GM23338 (cell line): ENCODE data around the gene SNX32. TPM values are rescaled to one million over a fixed set of nuclear protein-coding genes. Genes with fewer than 3 reads are reported as not detected.

Source experiments
- ATAC-seq: fragments of 200-7000 bp; cut with Tn5 transposase; 3 replicates; pipeline ENCODE4 v1.9.1; 2020
- DNase-seq: peaks from one replicate; pipeline ENCODE4 v3.0.0-alpha.2; 2015; ENCODE audit warnings: low spot score
- H2AFZ ChIP-seq: fragments of 200-600 bp; sonication (generic); 2 replicates; pipeline ENCODE4 v1.8.0; 2016; ENCODE audit warnings: antibody characterized with exemption, mild to moderate bottlenecking, moderate library complexity
- H3F3A ChIP-seq: fragments of 200-600 bp; sonication (generic); replicated peaks from 2 replicates; pipeline ENCODE4 v1.8.0; 2017; ENCODE audit warnings: antibody characterized with exemption, mixed run types, low read depth
- H3K27ac ChIP-seq: fragments of 200-600 bp; sonication (generic); 2 replicates; pipeline ENCODE4 v1.6.1; 2016; ENCODE audit warnings: low read depth
- H3K27me3 ChIP-seq: fragments of 200-600 bp; sonication (generic); 2 replicates; pipeline ENCODE4 v1.8.0; 2016; ENCODE audit warnings: mild to moderate bottlenecking, mixed run types, moderate library complexity; ENCODE audit not compliant: insufficient read depth
- H3K36me3 ChIP-seq: fragments of 200-600 bp; sonication (generic); 2 replicates; pipeline ENCODE4 v1.8.0; 2016; ENCODE audit warnings: mild to moderate bottlenecking; ENCODE audit not compliant: insufficient read depth
- H3K4me1 ChIP-seq: fragments of 200-600 bp; sonication (generic); 2 replicates; pipeline ENCODE4 v1.8.0; 2016; ENCODE audit warnings: mild to moderate bottlenecking, moderate library complexity; ENCODE audit not compliant: insufficient read depth
- H3K4me2 ChIP-seq: fragments of 200-600 bp; sonication (generic); 2 replicates; pipeline ENCODE4 v1.7.1; 2017; ENCODE audit warnings: mixed run types
- H3K4me3 ChIP-seq: fragments of 200-600 bp; sonication (generic); 2 replicates; pipeline ENCODE4 v1.6.1; 2016; ENCODE audit warnings: mixed run types
- H3K79me2 ChIP-seq: fragments of 200-600 bp; sonication (generic); replicated peaks from 2 replicates; pipeline ENCODE4 v1.8.0; 2017; ENCODE audit warnings: mild to moderate bottlenecking; ENCODE audit not compliant: insufficient read depth
- H3K9me2 ChIP-seq: fragments of 200-600 bp; sonication (generic); 2 replicates; pipeline ENCODE4 v1.8.0; 2017; ENCODE audit not compliant: insufficient read depth
- H4K20me1 ChIP-seq: fragments of 200-600 bp; sonication (generic); replicated peaks from 2 replicates; pipeline ENCODE4 v1.8.0; 2017; ENCODE audit warnings: mild to moderate bottlenecking; ENCODE audit not compliant: insufficient read depth
- H3K27ac Mint-ChIP-seq: 2 replicates; pipeline ENCODE4 v1.8.0; 2020; ENCODE audit warnings: inconsistent platforms, mild to moderate bottlenecking, moderate library complexity, mixed read lengths
- H3K27me3 Mint-ChIP-seq: 3 replicates; pipeline ENCODE4 v1.8.0; 2022; ENCODE audit warnings: low read depth, mild to moderate bottlenecking, moderate library complexity, mixed read lengths, inconsistent platforms; ENCODE audit not compliant: insufficient read depth, poor library complexity
- H3K36me3 Mint-ChIP-seq: 3 replicates; pipeline ENCODE4 v1.8.0; 2021; ENCODE audit warnings: low read depth, mild to moderate bottlenecking, inconsistent platforms, moderate library complexity, mixed read lengths
- H3K4me1 Mint-ChIP-seq: 3 replicates; pipeline ENCODE4 v1.8.0; 2020; ENCODE audit warnings: mild to moderate bottlenecking, inconsistent platforms, mixed read lengths
- H3K4me3 Mint-ChIP-seq: 3 replicates; pipeline ENCODE4 v1.8.0; 2021; ENCODE audit warnings: moderate library complexity, mild to moderate bottlenecking, inconsistent platforms, mixed read lengths
- H3K9me3 Mint-ChIP-seq: 3 replicates; pipeline ENCODE4 v1.8.0; 2020; ENCODE audit warnings: moderate library complexity, mild to moderate bottlenecking, inconsistent platforms, mixed read lengths
- CREB1 ChIP-seq: fragments of 250-450 bp; sonication (Bioruptor Pico); IDR thresholded peaks from 2 replicates; pipeline ENCODE4 v1.5.0; 2020; ENCODE audit warnings: low read depth, mild to moderate bottlenecking, moderate library complexity
- EZH2 ChIP-seq: fragments of 200-600 bp; sonication (generic); IDR thresholded peaks from one replicate; pipeline ENCODE4 v1.8.0; 2017; ENCODE audit warnings: antibody characterized with exemption, mild to moderate bottlenecking, low read depth; ENCODE audit not compliant: unreplicated experiment
- EZH2phosphoT487 ChIP-seq: fragments of 200-600 bp; sonication (generic); IDR thresholded peaks from one replicate; pipeline ENCODE4 v1.8.1; 2018; ENCODE audit warnings: antibody characterized with exemption; ENCODE audit not compliant: unreplicated experiment
- JUNB ChIP-seq: IDR thresholded peaks from one replicate; pipeline ENCODE4 v1.6.1; 2016; ENCODE audit warnings: antibody characterized with exemption; ENCODE audit not compliant: unreplicated experiment
- NANOG ChIP-seq: IDR thresholded peaks from 2 replicates; pipeline ENCODE4 v1.6.1; 2016; ENCODE audit warnings: antibody characterized with exemption, borderline replicate concordance
- POLR2AphosphoS5 ChIP-seq: IDR thresholded peaks from 2 replicates; pipeline ENCODE4 v1.6.1; 2016; ENCODE audit warnings: antibody characterized with exemption, low read depth
- STAT1 ChIP-seq: IDR thresholded peaks from one replicate; pipeline ENCODE4 v1.6.1; 2016; ENCODE audit warnings: antibody characterized with exemption; ENCODE audit not compliant: unreplicated experiment
- ZNF114 ChIP-seq: fragments of 250-450 bp; sonication (Bioruptor Pico); IDR thresholded peaks from 2 replicates; pipeline ENCODE4 v1.5.0; 2020; ENCODE audit warnings: mild to moderate bottlenecking, moderate library complexity
- ZNF331 ChIP-seq: fragments of 250-450 bp; sonication (Bioruptor Pico); IDR thresholded peaks from 2 replicates; pipeline ENCODE4 v1.5.0; 2020; ENCODE audit warnings: low read depth, mild to moderate bottlenecking, moderate library complexity
- polyA plus RNA-seq: library from polyadenylated mRNA; unstranded; fragments of >200 nt; fragmentation: Nextera tagmentation; extraction: Ambion mirVana; gene quantifications from 2 replicates; pipeline ENCODE4 v1.2.1, GENCODE V29; 2016
- total RNA-seq: library from RNA; depleted of rRNA; stranded (reverse); fragments of >200 nt; shearing (Covaris generic); gene quantifications from 2 replicates; pipeline ENCODE4 v1.2.3, GENCODE V29; 2014
- TF ChIP-seq, protein P1 (sequence below): fragments of 250-450 bp; sonication (Bioruptor Pico); IDR thresholded peaks from 2 replicates; pipeline ENCODE4 v1.5.0; 2020; ENCODE audit warnings: mild to moderate bottlenecking, moderate library complexity
- TF ChIP-seq, protein P2 (sequence below), 2 experiments: fragments of 200-600 bp in 1 of 2; sonication (generic) in 1 of 2; conservative IDR thresholded peaks; 2 replicates each; pipeline versions ENCODE4 v1.5.1 to v1.6.1; 2016 to 2017; ENCODE audit warnings: antibody characterized with exemption in 2 of 2, low read depth in 2 of 2, mild to moderate bottlenecking in 2 of 2, moderate library complexity in 1 of 2
- TF ChIP-seq, protein P3 (sequence below): IDR thresholded peaks from 2 replicates; pipeline ENCODE4 v1.6.1; 2016; ENCODE audit warnings: antibody characterized with exemption
- TF ChIP-seq, protein P4 (sequence below): IDR thresholded peaks from one replicate; pipeline ENCODE4 v1.6.1; 2018; ENCODE audit warnings: antibody characterized with exemption; ENCODE audit not compliant: unreplicated experiment

SNX32 gene
- total and polyA plus RNA-seq, 2 experiments from 2014 or later: 0.49 to 1.2 TPM

DNA sequence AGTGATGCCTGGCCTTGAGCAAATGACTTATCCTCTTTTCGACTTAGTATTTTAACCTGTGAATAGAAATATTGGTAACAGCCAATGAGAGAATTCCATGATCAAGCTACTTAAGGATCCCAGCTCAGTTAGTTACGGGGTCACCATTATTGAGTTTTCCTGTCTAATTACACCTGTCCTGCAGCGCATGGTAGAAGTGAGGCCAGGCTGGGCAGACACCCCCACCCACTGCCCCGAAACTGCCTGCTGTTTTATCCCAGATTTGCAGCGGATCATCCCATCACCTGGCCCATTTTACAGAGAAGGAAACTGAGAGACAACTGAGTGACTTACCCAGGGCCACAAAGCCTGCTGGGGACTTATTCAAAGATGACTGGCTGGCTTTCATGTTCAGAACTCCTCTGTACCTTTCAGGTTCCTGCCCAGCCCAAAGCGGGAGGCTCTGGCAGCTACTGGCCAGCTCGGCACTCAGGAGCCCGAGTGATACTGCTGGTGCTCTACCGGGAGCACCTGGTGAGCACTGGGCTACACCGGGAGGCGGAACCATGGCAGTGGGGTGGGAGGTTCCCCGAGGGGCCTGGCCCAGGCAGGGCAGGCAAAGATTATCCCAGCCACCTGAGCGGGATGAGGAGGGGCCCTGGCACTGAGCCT lies 27.9 kb downstream of the SNX32 start:
- DNase-seq (no peak), ATAC-seq (no peak)
- Histone ChIP-seq H2AFZ (no peak overlapping the region), H3K36me3 (peaks cover 4% of the 10 kb centered on the region; the same call in 1 of the 2 replicates), H3F3A (peaks cover 27% of the 10 kb centered on the region), H3K4me1 (peaks cover 8% of the 10 kb centered on the region; the same call in 1 of the 2 replicates), H4K20me1 (peaks cover 8% of the 10 kb centered on the region), H3K4me2 (peak overlapping the region; percentile 99), H3K79me2 (peaks cover 20% of the 10 kb centered on the region), H3K27me3 (no peaks in the 10 kb centered on the region), H3K4me3 (peak overlapping the region; percentile 95), H3K27ac (no peak overlapping the region), H3K9me2 (no peaks in the 10 kb centered on the region)
- Mint-ChIP-seq H3K36me3 (peaks cover 42% of the 10 kb centered on the region), H3K27me3 (peaks cover 26% of the 10 kb centered on the region), H3K27ac (peak overlapping the region; percentile 94; the same call in 1 of the 2 replicates), H3K4me3 (peak overlapping the region; percentile 91), H3K9me3 (peaks cover 4% of the 10 kb centered on the region; the same call in 2 of the 3 replicates), H3K4me1 (peaks cover 13% of the 10 kb centered on the region)
- TF ChIP-seq NANOG (no peak), ZNF114 (CRISPR knock-in tag) (no peak), CREB1 (CRISPR knock-in tag) (no peak), EZH2 (no peak), ZNF331 (CRISPR knock-in tag) (no peak), STAT1 (no peak), JUNB (no peak), EZH2phosphoT487 (no peak), POLR2AphosphoS5 (no peak)
- TF ChIP-seq, protein P1, sequence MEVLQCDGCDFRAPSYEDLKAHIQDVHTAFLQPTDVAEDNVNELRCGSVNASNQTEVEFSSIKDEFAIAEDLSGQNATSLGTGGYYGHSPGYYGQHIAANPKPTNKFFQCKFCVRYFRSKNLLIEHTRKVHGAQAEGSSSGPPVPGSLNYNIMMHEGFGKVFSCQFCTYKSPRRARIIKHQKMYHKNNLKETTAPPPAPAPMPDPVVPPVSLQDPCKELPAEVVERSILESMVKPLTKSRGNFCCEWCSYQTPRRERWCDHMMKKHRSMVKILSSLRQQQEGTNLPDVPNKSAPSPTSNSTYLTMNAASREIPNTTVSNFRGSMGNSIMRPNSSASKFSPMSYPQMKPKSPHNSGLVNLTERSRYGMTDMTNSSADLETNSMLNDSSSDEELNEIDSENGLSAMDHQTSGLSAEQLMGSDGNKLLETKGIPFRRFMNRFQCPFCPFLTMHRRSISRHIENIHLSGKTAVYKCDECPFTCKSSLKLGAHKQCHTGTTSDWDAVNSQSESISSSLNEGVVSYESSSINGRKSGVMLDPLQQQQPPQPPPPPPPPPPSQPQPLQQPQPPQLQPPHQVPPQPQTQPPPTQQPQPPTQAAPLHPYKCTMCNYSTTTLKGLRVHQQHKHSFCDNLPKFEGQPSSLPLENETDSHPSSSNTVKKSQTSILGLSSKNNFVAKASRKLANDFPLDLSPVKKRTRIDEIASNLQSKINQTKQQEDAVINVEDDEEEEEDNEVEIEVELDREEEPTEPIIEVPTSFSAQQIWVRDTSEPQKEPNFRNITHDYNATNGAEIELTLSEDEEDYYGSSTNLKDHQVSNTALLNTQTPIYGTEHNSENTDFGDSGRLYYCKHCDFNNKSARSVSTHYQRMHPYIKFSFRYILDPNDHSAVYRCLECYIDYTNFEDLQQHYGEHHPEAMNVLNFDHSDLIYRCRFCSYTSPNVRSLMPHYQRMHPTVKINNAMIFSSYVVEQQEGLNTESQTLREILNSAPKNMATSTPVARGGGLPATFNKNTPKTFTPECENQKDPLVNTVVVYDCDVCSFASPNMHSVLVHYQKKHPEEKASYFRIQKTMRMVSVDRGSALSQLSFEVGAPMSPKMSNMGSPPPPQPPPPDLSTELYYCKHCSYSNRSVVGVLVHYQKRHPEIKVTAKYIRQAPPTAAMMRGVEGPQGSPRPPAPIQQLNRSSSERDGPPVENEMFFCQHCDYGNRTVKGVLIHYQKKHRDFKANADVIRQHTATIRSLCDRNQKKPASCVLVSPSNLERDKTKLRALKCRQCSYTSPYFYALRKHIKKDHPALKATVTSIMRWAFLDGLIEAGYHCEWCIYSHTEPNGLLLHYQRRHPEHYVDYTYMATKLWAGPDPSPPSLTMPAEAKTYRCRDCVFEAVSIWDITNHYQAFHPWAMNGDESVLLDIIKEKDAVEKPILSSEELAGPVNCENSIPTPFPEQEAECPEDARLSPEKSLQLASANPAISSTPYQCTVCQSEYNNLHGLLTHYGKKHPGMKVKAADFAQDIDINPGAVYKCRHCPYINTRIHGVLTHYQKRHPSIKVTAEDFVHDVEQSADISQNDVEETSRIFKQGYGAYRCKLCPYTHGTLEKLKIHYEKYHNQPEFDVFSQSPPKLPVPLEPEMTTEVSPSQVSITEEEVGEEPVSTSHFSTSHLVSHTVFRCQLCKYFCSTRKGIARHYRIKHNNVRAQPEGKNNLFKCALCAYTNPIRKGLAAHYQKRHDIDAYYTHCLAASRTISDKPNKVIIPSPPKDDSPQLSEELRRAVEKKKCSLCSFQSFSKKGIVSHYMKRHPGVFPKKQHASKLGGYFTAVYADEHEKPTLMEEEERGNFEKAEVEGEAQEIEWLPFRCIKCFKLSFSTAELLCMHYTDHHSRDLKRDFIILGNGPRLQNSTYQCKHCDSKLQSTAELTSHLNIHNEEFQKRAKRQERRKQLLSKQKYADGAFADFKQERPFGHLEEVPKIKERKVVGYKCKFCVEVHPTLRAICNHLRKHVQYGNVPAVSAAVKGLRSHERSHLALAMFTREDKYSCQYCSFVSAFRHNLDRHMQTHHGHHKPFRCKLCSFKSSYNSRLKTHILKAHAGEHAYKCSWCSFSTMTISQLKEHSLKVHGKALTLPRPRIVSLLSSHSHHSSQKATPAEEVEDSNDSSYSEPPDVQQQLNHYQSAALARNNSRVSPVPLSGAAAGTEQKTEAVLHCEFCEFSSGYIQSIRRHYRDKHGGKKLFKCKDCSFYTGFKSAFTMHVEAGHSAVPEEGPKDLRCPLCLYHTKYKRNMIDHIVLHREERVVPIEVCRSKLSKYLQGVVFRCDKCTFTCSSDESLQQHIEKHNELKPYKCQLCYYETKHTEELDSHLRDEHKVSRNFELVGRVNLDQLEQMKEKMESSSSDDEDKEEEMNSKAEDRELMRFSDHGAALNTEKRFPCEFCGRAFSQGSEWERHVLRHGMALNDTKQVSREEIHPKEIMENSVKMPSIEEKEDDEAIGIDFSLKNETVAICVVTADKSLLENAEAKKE (CRISPR knock-in tag): no peak
- TF ChIP-seq, protein P2, sequence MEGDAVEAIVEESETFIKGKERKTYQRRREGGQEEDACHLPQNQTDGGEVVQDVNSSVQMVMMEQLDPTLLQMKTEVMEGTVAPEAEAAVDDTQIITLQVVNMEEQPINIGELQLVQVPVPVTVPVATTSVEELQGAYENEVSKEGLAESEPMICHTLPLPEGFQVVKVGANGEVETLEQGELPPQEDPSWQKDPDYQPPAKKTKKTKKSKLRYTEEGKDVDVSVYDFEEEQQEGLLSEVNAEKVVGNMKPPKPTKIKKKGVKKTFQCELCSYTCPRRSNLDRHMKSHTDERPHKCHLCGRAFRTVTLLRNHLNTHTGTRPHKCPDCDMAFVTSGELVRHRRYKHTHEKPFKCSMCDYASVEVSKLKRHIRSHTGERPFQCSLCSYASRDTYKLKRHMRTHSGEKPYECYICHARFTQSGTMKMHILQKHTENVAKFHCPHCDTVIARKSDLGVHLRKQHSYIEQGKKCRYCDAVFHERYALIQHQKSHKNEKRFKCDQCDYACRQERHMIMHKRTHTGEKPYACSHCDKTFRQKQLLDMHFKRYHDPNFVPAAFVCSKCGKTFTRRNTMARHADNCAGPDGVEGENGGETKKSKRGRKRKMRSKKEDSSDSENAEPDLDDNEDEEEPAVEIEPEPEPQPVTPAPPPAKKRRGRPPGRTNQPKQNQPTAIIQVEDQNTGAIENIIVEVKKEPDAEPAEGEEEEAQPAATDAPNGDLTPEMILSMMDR (conservative IDR thresholded peaks at IDR 0.05; ENCODE audit: low read depth in 2 of 2): no peak
- TF ChIP-seq, protein P3, sequence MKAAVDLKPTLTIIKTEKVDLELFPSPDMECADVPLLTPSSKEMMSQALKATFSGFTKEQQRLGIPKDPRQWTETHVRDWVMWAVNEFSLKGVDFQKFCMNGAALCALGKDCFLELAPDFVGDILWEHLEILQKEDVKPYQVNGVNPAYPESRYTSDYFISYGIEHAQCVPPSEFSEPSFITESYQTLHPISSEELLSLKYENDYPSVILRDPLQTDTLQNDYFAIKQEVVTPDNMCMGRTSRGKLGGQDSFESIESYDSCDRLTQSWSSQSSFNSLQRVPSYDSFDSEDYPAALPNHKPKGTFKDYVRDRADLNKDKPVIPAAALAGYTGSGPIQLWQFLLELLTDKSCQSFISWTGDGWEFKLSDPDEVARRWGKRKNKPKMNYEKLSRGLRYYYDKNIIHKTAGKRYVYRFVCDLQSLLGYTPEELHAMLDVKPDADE: no peak
- TF ChIP-seq, protein P4, sequence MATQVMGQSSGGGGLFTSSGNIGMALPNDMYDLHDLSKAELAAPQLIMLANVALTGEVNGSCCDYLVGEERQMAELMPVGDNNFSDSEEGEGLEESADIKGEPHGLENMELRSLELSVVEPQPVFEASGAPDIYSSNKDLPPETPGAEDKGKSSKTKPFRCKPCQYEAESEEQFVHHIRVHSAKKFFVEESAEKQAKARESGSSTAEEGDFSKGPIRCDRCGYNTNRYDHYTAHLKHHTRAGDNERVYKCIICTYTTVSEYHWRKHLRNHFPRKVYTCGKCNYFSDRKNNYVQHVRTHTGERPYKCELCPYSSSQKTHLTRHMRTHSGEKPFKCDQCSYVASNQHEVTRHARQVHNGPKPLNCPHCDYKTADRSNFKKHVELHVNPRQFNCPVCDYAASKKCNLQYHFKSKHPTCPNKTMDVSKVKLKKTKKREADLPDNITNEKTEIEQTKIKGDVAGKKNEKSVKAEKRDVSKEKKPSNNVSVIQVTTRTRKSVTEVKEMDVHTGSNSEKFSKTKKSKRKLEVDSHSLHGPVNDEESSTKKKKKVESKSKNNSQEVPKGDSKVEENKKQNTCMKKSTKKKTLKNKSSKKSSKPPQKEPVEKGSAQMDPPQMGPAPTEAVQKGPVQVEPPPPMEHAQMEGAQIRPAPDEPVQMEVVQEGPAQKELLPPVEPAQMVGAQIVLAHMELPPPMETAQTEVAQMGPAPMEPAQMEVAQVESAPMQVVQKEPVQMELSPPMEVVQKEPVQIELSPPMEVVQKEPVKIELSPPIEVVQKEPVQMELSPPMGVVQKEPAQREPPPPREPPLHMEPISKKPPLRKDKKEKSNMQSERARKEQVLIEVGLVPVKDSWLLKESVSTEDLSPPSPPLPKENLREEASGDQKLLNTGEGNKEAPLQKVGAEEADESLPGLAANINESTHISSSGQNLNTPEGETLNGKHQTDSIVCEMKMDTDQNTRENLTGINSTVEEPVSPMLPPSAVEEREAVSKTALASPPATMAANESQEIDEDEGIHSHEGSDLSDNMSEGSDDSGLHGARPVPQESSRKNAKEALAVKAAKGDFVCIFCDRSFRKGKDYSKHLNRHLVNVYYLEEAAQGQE: no peak
